ENCODE results near the gene TGFBR3.

The TGFBR3 gene

GRCh38 chr1:91651243-91651642, 234.7 kb downstream of the TGFBR3 start:
- DNase-seq (ENCODE audit: low spot score), result no peak

GRCh38 chr1:91650764-91651163, 235.2 kb downstream of the TGFBR3 start:
- DNase-seq (ENCODE audit: low spot score), result no peak

DNA sequence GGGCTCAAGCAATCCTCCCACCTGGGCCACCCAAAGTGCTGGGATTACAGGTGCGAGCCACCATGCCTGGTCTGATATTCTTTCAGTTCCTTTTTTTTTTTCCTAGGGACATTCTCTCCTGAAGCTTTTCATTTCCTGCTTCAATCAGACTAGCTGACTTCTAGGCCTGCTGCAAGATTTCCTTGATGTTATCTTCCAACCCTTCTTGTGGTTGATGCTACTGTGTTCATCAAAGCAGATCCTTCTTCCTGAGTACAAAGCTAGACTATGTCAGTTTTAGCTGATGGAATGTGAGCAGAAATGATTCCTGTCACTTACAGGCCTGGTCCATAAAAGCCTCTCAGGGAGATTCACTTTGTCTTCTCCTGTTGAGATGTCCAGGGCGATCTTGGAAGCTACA, 238.9 kb downstream of the TGFBR3 start:
- no peak for DNase-seq (ENCODE audit: low spot score)

DNA sequence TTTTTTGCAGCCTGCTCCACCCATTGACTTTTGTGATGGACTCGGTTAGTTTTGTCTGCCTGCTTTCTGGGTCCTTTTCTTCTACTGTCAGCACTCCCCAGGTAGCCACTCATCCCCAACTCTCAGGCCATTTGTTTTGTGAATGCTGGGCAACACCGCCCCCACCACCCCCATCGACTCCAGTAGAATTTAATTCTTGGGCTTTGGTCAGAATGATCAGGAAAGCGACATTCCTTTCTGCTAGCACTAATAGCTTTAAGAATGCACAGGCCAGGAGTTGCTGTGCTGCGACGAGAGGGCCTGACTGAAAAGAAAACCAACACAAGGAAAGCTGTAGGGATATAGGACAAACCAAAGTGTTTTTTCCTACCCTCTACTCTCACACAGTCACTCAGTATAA, 240.9 kb downstream of the TGFBR3 start:
- no peak for DNase-seq (ENCODE audit: low spot score)

DNA sequence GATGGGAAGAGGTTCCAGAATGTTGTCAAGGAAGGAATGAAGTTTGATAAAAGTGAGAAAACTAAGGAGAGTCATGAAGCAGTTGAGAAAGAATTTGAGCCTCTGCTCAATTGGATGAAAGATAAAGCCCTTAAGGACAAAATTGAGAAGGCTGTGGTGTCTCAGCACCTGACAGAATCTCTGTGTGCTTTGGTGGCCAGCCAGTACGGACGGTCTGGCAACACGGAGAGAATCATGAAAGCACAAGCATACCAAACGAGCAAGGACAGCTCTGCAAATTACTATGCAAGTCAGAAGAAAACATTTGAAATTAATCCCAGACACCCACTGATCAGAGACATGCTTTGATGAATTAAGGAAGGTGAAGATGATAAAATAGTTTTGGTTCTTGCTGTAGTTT, 242.5 kb downstream of the TGFBR3 start:
- DNase-seq (ENCODE audit: low spot score), result no peak

GRCh38 chr1:91640877-91641526, 244.9 kb downstream of the TGFBR3 start:
- DNase-seq (ENCODE audit: low spot score), result no peak

DNA sequence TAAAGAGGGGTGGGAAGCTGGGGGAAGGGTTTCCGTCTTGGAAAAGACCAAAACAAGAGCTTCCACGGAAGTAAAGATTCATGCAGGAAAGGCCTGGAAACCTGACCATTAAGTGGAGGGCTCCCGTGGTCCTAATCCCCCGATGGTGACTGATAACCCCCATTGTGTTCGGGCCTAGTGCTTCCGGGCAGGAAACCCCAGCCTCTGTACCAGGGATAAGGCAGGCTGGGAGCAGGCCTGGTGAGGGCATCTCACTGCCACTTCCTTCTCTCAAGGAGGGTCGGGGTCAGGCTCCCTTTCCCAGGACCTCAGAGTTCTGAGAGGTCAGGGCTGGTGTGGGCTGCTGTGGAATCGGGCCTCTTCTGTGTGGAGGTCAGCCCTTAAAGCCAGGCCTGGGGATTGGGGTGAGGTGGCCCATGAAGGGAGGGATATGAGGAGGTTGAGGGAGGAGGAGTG, 248.4 kb downstream of the TGFBR3 start:
- no peak for DNase-seq (ENCODE audit: low spot score)

DNA sequence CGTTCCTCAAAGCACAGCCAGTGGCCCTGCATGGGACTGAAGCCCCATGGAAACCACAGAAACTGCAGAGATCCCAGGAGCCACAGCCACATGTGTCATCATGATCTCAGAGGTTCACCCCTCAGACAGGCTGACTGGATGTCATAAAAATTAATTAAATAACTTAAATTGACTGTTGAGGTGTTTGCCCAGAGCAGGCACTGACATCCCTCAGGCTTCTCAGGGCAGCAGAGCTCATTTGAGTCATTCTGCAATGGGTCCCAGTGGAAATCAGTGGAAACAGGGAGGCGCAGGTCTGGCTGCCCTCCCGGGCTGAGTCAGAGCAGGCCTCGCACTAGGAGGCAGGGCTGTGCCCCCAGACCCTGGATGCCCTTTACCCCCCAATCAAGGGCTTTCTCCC, 250.2 kb downstream of the TGFBR3 start:
- no peak for DNase-seq (ENCODE audit: low spot score)

DNA sequence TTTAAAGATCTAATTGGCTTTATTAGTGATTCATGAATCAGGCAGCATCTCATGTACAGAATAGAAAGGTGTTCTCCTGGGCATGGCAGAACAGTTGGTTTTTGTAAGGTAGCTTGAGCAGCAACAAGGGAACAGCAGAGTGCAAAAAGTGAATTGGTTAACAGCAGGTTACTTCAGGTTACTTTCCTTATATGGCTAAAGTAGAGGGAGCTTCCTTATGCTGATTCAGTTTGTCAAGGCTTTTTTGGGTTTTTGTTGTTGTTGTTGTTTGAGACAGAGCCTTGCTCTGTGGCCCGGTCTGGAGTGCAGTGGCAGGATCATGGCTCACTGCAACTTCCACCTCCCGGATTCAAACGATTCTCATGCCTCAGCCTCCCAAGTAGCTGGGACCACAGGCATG, 252.5 kb downstream of the TGFBR3 start:
- DNase-seq (ENCODE audit: low spot score), result no peak

DNA sequence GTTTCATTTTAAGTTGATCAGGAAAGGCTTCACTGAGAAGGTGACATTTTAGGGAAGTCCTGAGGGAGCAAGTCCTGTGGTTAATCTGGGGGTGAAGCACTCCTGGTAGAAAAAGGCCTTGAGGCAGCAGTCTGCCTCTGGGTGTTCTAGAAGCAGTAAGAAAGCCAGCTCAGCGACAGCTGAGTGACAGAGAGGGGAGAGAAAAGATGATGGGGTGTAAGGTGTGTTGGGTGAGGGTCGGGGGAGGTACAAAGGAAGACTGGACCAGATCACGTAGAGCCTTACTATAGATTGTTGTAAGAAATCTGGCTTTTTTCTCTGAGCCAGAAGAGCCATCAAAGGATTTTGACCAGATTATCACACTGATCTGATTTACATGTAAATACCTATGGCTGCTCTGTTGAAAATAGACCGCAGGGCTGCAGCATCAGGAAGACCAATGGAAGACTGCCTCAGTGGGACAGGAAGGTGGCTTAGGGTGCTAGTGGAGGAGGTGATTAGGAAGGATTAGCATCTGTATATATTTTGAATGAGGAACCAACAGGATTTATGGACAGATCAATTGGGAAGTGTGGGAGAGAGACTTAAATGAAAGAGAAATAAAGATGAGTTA, 254.1 kb downstream of the TGFBR3 start:
- DNase-seq (ENCODE audit: low spot score), result no peak

GRCh38 chr1:91630803-91631202, 255.1 kb downstream of the TGFBR3 start:
- no peak for DNase-seq (ENCODE audit: low spot score)

Small RNAs within 50 kb of the gene (small RNA-seq; reads per million reads assigned to genes)
- 0 reads per million in 2 experiments for gene RN7SL653P

Data from SK-N-DZ (cell line).